Measurements from ENCODE around the gene PIAS4.

Gene PIAS4

GRCh38 chr19:3984908-3985642 lies 22.5 kb upstream of the PIAS4 start, which contains the start of gene EEF2 (continued):
- TF ChIP-seq ZNF398 (tag by site-specific recombination; IDR thresholded peaks at IDR 0.05) = peak; percentile 46
- TF ChIP-seq ZNF416 (tag by site-specific recombination; IDR thresholded peaks at IDR 0.05) = no peak
- TF ChIP-seq ZNF510 (tag by site-specific recombination; IDR thresholded peaks at IDR 0.05; ENCODE audit: insufficient replicate concordance) = no peak
- peak; percentile 31; the same call in 1 of the 2 replicates for TF ChIP-seq SCRT2 (tag by site-specific recombination; IDR thresholded peaks at IDR 0.05)
- 0 out of 2 replicates have a peak, but pooled peaks have one; percentile 42 for TF ChIP-seq ZNF639 (tag by site-specific recombination; IDR thresholded peaks at IDR 0.05)

- H3K27ac ChIP-seq (ENCODE audit: extremely low read depth, low read depth, low read length) = peak overlapping the region; percentile 100
- H3K36me3 ChIP-seq (ENCODE audit: control insufficient read depth in 2 of 2, insufficient read depth in 1 of 2, low read length in 2 of 2) = peaks cover 16 to 42% of the 10 kb centered on the region in 2 experiments
- ChIA-PET CTCF (interaction anchor here (0.7 to 1.5 kb wide), 12 partner anchors 12 to 1749 kb away, joined by 3 to 10 read pairs (median 4); partner anchors contain the start of gene NMRK2), POLR2A (interaction anchor here (0.6 to 8.3 kb wide), 26 partner anchors 10 to 275 kb away, joined by 3 to 258 read pairs (median 4); partner anchors contain the start of genes DAPK3, MRPL54, PIAS4 and ZBTB7A)
- no peaks in the 10 kb centered on the region for H3K9me3 ChIP-seq (ENCODE audit: control insufficient read depth, insufficient read depth, low read depth, low read length)
- H3K4me3 ChIP-seq (ENCODE audit: low read depth, low read length) = peak overlapping the region; percentile 99
- peaks cover 11% of the 10 kb centered on the region; the same call in 1 of the 2 replicates for H3K4me1 ChIP-seq (ENCODE audit: control insufficient read depth, insufficient read depth, low read length)
- TF ChIP-seq ZNF558 (tag by site-specific recombination; IDR thresholded peaks at IDR 0.05) = no peak
- TF ChIP-seq REPIN1 (tag by site-specific recombination; IDR thresholded peaks at IDR 0.05; ENCODE audit: low read depth) = no peak; the same call in 1 of the 2 replicates
- TF ChIP-seq SP2 (tag by site-specific recombination; IDR thresholded peaks at IDR 0.05) = no peak
- TF ChIP-seq ZNF843 (tag by site-specific recombination; IDR thresholded peaks at IDR 0.05) = no peak
- no peak for TF ChIP-seq ZNF148 (tag by site-specific recombination; IDR thresholded peaks at IDR 0.05; ENCODE audit: borderline replicate concordance)
- 0 out of 2 replicates have a peak, but pooled peaks have one; percentile 43 for TF ChIP-seq ZBTB7A (tag by site-specific recombination; IDR thresholded peaks at IDR 0.05; ENCODE audit: low read depth)
- 0 out of 2 replicates have a peak, but pooled peaks have one; percentile 11 for TF ChIP-seq ZNF324 (tag by site-specific recombination; IDR thresholded peaks at IDR 0.05)
- TF ChIP-seq ZFP69B (tag by site-specific recombination; IDR thresholded peaks at IDR 0.05) = no peak
- TF ChIP-seq ZBTB11 (tag by site-specific recombination; conservative IDR thresholded peaks at IDR 0.05; ENCODE audit: low read depth) = no peak
- TF ChIP-seq ZNF645 (tag by site-specific recombination; IDR thresholded peaks at IDR 0.05) = no peak
- TF ChIP-seq ZNF768 (tag by site-specific recombination; IDR thresholded peaks at IDR 0.05) = no peak
- no peak for TF ChIP-seq ZNF664 (tag by site-specific recombination; IDR thresholded peaks at IDR 0.05)
- peak; percentile 58; the same call in 1 of the 2 replicates for TF ChIP-seq ZSCAN16 (tag by site-specific recombination; IDR thresholded peaks at IDR 0.05)
- TF ChIP-seq ZNF138 (tag by site-specific recombination; IDR thresholded peaks at IDR 0.05; ENCODE audit: borderline replicate concordance) = no peak
- no peak for TF ChIP-seq ZNF488 (tag by site-specific recombination; IDR thresholded peaks at IDR 0.05)
- no peak for TF ChIP-seq GLIS1 (tag by site-specific recombination; IDR thresholded peaks at IDR 0.05)
- TF ChIP-seq ZNF776 (tag by site-specific recombination; IDR thresholded peaks at IDR 0.05; ENCODE audit: borderline replicate concordance) = no peak
- TF ChIP-seq GLI4 (tag by site-specific recombination; IDR thresholded peaks at IDR 0.05) = no peak
Observed at GRCh38 chr19:3985643-3986259, 21.8 kb upstream of the PIAS4 start.

Data from HEK293 (cell line).